K562 (cell line): ENCODE data around the gene SEPTIN1. TPM values are rescaled to one million over a fixed set of nuclear protein-coding genes. Genes with fewer than 3 reads are reported as not detected.

Source experiments
- ARID1B ChIP-seq: fragments of 450-650 bp; IDR thresholded peaks from 2 replicates; pipeline ENCODE4 v1.6.1; 2016; ENCODE audit warnings: antibody characterized with exemption, mild to moderate bottlenecking, inconsistent platforms
- CCNT2 ChIP-seq: IDR thresholded peaks from 2 replicates; pipeline ENCODE4 v1.6.1; 2011; ENCODE audit warnings: borderline replicate concordance, low read depth, mild to moderate bottlenecking, moderate library complexity, mixed read lengths, low read length; ENCODE audit not compliant: insufficient read length; ENCODE audit errors: extremely low read depth
- ELF2 ChIP-seq: fragments of 250-450 bp; sonication (Bioruptor Pico); IDR thresholded peaks from 2 replicates; pipeline ENCODE4 v1.5.0; 2021; ENCODE audit warnings: mild to moderate bottlenecking
- FIP1L1 ChIP-seq: fragments of 200-400 bp; formaldehyde crosslinking; IDR thresholded peaks from 2 replicates; pipeline ENCODE4 v1.6.1; 2018; ENCODE audit warnings: mild to moderate bottlenecking, low read depth, low read length; ENCODE audit not compliant: poor library complexity, severe bottlenecking
- FOXM1 ChIP-seq, 2 experiments: fragments of 450-650 bp in 1 of 2; sonication (generic) in 1 of 2; formaldehyde crosslinking in 1 of 2; IDR thresholded peaks; 2 replicates each; pipeline versions ENCODE4 v1.6.1 to v1.9.0; 2017 to 2022; ENCODE audit warnings: low read depth in 2 of 2, mild to moderate bottlenecking in 2 of 2, missing genetic modification reagents in 1 of 2, moderate library complexity in 1 of 2
- HEY1 ChIP-seq: fragments of 250-450 bp; sonication (Bioruptor Pico); IDR thresholded peaks from 2 replicates; pipeline ENCODE4 v1.5.0; 2020; ENCODE audit warnings: mild to moderate bottlenecking, moderate library complexity, borderline replicate concordance
- MBD2 ChIP-seq: sonication (generic); IDR thresholded peaks from 2 replicates; pipeline ENCODE4 v1.6.1; 2016; ENCODE audit warnings: low read depth, borderline replicate concordance
- NFRKB ChIP-seq: fragments of 450-650 bp; IDR thresholded peaks from 2 replicates; pipeline ENCODE4 v1.6.1; 2016; ENCODE audit warnings: low read depth
- NR2C1 ChIP-seq, 2 experiments: fragments of 450-650 bp; IDR thresholded peaks; 2 replicates each; pipeline ENCODE4 v1.6.1; 2017; ENCODE audit warnings: mild to moderate bottlenecking in 2 of 2, antibody characterized with exemption in 1 of 2, inconsistent platforms in 1 of 2, missing compliant biosample characterization in 1 of 2, missing genetic modification characterization in 1 of 2
- NR2C2 ChIP-seq, 2 experiments: fragments of 200-800 bp in 1 of 2; sonication (Bioruptor generic) in 1 of 2; sonication (generic) in 1 of 2; formaldehyde crosslinking in 1 of 2; IDR thresholded peaks; 2 replicates each; pipeline versions ENCODE4 v1.6.1 to v1.8.0; 2016 to 2022; ENCODE audit warnings: mild to moderate bottlenecking in 1 of 2, missing compliant biosample characterization in 1 of 2, missing genetic modification characterization in 1 of 2, missing genetic modification reagents in 1 of 2
- RAD21 ChIP-seq, 2 experiments: fragments of 250-450 bp in 1 of 2; fragments of 450-650 bp in 1 of 2; sonication (Bioruptor Pico) in 1 of 2; formaldehyde crosslinking in 1 of 2; IDR thresholded peaks in 1 of 2; conservative IDR thresholded peaks in 1 of 2; 2 replicates each; pipeline versions ENCODE4 v1.4.0 to v1.8.0; 2020 to 2022; ENCODE audit warnings: mild to moderate bottlenecking in 2 of 2, moderate library complexity in 1 of 2
- SUPT5H ChIP-seq: fragments of 450-650 bp; IDR thresholded peaks from 2 replicates; pipeline ENCODE4 v1.6.1; 2016
- YY1 ChIP-seq, 3 experiments: IDR thresholded peaks; 2 replicates each; pipeline ENCODE4 v1.6.1; 2011; ENCODE audit warnings: low read length in 2 of 3, mild to moderate bottlenecking in 2 of 3, moderate library complexity in 2 of 3, borderline replicate concordance in 1 of 3, control low read depth in 1 of 3, low read depth in 1 of 3; ENCODE audit not compliant: insufficient read depth in 3 of 3, insufficient replicate concordance in 2 of 3, control insufficient read depth in 1 of 3, insufficient read length in 1 of 3; ENCODE audit errors: extremely low read depth in 1 of 3
- ZNF263 ChIP-seq: sonication (generic); formaldehyde crosslinking; IDR thresholded peaks from 2 replicates; pipeline ENCODE4 v1.8.0; 2022; ENCODE audit warnings: mild to moderate bottlenecking, missing genetic modification reagents, borderline replicate concordance
- polyA plus RNA-seq, 8 experiments: library from polyadenylated mRNA; depleted of rRNA in 4 of 8; stranded (reverse) in 5 of 8; unstranded in 3 of 8; fragments of >200 nt; fragmentation: Nextera tagmentation in 2 of 8; fragmentation: Illumina TruSeq in 1 of 8; extraction: Ambion mirVana in 2 of 8; extraction: Trizol in 1 of 8; gene quantifications; 2 replicates each; pipeline versions ENCODE4 v1.2.1 to v1.2.3, GENCODE V29; 2011 to 2014; ENCODE audit warnings: inconsistent platforms in 1 of 8, missing spikeins in 1 of 8
- total RNA-seq, 7 experiments: library from RNA; depleted of rRNA in 6 of 7; stranded (reverse); fragments of >200 nt in 6 of 7; fragmentation: Illumina TruSeq in 2 of 7; extraction: Trizol in 2 of 7; gene quantifications; 2 replicates each; pipeline versions ENCODE4 v1.2.1 to v1.2.3, GENCODE V29; 2011 to 2021; ENCODE audit warnings: low replicate concordance in 1 of 7
- TF ChIP-seq, protein P1 (sequence below): sonication (generic); IDR thresholded peaks from 2 replicates; pipeline ENCODE4 v1.6.1; 2016
- TF ChIP-seq, protein P2 (sequence below): fragments of 250-450 bp; sonication (Bioruptor Pico); IDR thresholded peaks from 2 replicates; pipeline ENCODE4 v1.4.0; 2020; ENCODE audit warnings: mild to moderate bottlenecking, moderate library complexity
- TF ChIP-seq, protein P3 (sequence below): fragments of 250-450 bp; sonication (Bioruptor Pico); IDR thresholded peaks from 2 replicates; pipeline ENCODE4 v1.4.0; 2020; ENCODE audit warnings: mild to moderate bottlenecking, moderate library complexity, borderline replicate concordance
- TF ChIP-seq, protein P4 (sequence below): fragments of 450-650 bp; IDR thresholded peaks from 2 replicates; pipeline ENCODE4 v1.7.1; 2018; ENCODE audit warnings: mild to moderate bottlenecking, low read depth; ENCODE audit not compliant: partially characterized antibody

Gene SEPTIN1
- total and polyA plus RNA-seq, 9 of the 15 experiments (the other 6 are each of a cell fraction or from before 2014, with no cell fraction given): 0.23 to 5.6 (median 1.7) TPM; not detected in 1

DNA sequence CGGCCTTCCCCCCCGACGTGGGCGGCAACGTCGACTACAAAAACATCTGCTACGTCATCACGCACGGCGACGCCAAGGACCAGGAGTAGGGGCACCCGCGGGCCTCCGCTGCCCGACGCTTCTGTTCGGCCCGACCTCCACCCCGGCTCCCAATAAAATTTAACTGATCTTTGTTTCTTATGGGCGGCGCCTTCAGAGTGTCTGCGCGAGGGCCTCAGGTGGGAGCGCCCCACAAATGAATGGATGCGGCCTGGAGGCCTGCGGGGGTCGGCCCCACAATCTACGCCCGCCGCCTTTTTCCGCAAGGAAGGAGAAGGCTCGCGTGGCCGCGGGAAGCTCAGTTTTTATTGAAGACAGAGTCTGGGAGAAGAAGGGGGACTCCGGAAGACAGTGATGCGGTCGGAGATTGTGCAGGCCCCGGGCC lies 4.5 kb downstream of the SEPTIN1 start (continued):
- peak; percentile 38 for TF ChIP-seq FIP1L1
- TF ChIP-seq, protein P1, sequence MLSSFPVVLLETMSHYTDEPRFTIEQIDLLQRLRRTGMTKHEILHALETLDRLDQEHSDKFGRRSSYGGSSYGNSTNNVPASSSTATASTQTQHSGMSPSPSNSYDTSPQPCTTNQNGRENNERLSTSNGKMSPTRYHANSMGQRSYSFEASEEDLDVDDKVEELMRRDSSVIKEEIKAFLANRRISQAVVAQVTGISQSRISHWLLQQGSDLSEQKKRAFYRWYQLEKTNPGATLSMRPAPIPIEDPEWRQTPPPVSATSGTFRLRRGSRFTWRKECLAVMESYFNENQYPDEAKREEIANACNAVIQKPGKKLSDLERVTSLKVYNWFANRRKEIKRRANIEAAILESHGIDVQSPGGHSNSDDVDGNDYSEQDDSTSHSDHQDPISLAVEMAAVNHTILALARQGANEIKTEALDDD: no peak
- TF ChIP-seq, protein P2, sequence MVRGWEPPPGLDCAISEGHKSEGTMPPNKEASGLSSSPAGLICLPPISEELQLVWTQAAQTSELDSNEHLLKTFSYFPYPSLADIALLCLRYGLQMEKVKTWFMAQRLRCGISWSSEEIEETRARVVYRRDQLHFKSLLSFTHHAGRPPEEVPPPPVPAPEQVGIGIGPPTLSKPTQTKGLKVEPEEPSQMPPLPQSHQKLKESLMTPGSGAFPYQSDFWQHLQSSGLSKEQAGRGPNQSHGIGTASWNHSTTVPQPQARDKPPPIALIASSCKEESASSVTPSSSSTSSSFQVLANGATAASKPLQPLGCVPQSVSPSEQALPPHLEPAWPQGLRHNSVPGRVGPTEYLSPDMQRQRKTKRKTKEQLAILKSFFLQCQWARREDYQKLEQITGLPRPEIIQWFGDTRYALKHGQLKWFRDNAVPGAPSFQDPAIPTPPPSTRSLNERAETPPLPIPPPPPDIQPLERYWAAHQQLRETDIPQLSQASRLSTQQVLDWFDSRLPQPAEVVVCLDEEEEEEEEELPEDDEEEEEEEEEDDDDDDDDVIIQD (CRISPR knock-in tag): no peak
- TF ChIP-seq ZNF263 (CRISPR knock-in tag): no peak
- TF ChIP-seq FOXM1 (IDR thresholded peaks at IDR 0.05; ENCODE audit: low read depth): no peak
- TF ChIP-seq FOXM1 (CRISPR knock-in tag; IDR thresholded peaks at IDR 0.05; ENCODE audit: low read depth): no peak
- no peak for TF ChIP-seq CCNT2
- TF ChIP-seq HEY1 (CRISPR knock-in tag): no peak; the same call in 1 of the 2 replicates
- TF ChIP-seq, protein P3, sequence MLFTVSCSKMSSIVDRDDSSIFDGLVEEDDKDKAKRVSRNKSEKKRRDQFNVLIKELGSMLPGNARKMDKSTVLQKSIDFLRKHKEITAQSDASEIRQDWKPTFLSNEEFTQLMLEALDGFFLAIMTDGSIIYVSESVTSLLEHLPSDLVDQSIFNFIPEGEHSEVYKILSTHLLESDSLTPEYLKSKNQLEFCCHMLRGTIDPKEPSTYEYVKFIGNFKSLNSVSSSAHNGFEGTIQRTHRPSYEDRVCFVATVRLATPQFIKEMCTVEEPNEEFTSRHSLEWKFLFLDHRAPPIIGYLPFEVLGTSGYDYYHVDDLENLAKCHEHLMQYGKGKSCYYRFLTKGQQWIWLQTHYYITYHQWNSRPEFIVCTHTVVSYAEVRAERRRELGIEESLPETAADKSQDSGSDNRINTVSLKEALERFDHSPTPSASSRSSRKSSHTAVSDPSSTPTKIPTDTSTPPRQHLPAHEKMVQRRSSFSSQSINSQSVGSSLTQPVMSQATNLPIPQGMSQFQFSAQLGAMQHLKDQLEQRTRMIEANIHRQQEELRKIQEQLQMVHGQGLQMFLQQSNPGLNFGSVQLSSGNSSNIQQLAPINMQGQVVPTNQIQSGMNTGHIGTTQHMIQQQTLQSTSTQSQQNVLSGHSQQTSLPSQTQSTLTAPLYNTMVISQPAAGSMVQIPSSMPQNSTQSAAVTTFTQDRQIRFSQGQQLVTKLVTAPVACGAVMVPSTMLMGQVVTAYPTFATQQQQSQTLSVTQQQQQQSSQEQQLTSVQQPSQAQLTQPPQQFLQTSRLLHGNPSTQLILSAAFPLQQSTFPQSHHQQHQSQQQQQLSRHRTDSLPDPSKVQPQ: no peak
- peak; percentile 58 for TF ChIP-seq NFRKB
- no peak for TF ChIP-seq MBD2
- TF ChIP-seq NR2C1 (IDR thresholded peaks at IDR 0.05): no peak
- TF ChIP-seq NR2C1 (tag; IDR thresholded peaks at IDR 0.05): no peak
- TF ChIP-seq ELF2 (CRISPR knock-in tag): no peak; the same call in 1 of the 2 replicates
- TF ChIP-seq SUPT5H: peak; percentile 56
- TF ChIP-seq, protein P4, sequence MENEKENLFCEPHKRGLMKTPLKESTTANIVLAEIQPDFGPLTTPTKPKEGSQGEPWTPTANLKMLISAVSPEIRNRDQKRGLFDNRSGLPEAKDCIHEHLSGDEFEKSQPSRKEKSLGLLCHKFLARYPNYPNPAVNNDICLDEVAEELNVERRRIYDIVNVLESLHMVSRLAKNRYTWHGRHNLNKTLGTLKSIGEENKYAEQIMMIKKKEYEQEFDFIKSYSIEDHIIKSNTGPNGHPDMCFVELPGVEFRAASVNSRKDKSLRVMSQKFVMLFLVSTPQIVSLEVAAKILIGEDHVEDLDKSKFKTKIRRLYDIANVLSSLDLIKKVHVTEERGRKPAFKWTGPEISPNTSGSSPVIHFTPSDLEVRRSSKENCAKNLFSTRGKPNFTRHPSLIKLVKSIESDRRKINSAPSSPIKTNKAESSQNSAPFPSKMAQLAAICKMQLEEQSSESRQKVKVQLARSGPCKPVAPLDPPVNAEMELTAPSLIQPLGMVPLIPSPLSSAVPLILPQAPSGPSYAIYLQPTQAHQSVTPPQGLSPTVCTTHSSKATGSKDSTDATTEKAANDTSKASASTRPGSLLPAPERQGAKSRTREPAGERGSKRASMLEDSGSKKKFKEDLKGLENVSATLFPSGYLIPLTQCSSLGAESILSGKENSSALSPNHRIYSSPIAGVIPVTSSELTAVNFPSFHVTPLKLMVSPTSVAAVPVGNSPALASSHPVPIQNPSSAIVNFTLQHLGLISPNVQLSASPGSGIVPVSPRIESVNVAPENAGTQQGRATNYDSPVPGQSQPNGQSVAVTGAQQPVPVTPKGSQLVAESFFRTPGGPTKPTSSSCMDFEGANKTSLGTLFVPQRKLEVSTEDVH: peak; percentile 31
- TF ChIP-seq RAD21 (CRISPR knock-in tag; conservative IDR thresholded peaks at IDR 0.05 in 1 of 2, IDR thresholded peaks at IDR 0.05 in 1 of 2): no peak
- no peak for TF ChIP-seq YY1 (IDR thresholded peaks at IDR 0.05; ENCODE audit: borderline replicate concordance in 1 of 3, control insufficient read depth in 1 of 3, extremely low read depth in 1 of 3, insufficient read depth in 3 of 3, insufficient read length in 1 of 3, insufficient replicate concordance in 2 of 3, low read depth in 1 of 3, low read length in 2 of 3)
- TF ChIP-seq NR2C2 (CRISPR knock-in tag; IDR thresholded peaks at IDR 0.05): no peak
- peak; percentile 65 for TF ChIP-seq NR2C2 (tag; IDR thresholded peaks at IDR 0.05)
- peak; percentile 56 for TF ChIP-seq ARID1B
